ENCODE measurements around the gene EBNA1BP2.
"Not testable (repeated sequence)": the region's sequence is repeated elsewhere in the genome, so short reads cannot be mapped to it uniquely, and the experiment has no call there.

GRCh38 chr1:43119928-43120586 is 52.0 kb downstream of the EBNA1BP2 start:
- TF ChIP-seq, protein P1, sequence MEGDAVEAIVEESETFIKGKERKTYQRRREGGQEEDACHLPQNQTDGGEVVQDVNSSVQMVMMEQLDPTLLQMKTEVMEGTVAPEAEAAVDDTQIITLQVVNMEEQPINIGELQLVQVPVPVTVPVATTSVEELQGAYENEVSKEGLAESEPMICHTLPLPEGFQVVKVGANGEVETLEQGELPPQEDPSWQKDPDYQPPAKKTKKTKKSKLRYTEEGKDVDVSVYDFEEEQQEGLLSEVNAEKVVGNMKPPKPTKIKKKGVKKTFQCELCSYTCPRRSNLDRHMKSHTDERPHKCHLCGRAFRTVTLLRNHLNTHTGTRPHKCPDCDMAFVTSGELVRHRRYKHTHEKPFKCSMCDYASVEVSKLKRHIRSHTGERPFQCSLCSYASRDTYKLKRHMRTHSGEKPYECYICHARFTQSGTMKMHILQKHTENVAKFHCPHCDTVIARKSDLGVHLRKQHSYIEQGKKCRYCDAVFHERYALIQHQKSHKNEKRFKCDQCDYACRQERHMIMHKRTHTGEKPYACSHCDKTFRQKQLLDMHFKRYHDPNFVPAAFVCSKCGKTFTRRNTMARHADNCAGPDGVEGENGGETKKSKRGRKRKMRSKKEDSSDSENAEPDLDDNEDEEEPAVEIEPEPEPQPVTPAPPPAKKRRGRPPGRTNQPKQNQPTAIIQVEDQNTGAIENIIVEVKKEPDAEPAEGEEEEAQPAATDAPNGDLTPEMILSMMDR (conservative IDR thresholded peaks at IDR 0.05; ENCODE audit: low read depth, low read length), result not testable (repeated sequence)
- TF ChIP-seq EZH2 (IDR thresholded peaks at IDR 0.05; ENCODE audit: low read length, unreplicated experiment); EZH2phosphoT487 (IDR thresholded peaks at IDR 0.05; ENCODE audit: borderline replicate concordance, low read length): not testable (repeated sequence)

All from PC-3 (cell line).